COLO668 (cell line): Measurements from ENCODE around the gene HNRNPC.
"Not testable (repeated sequence)": the region's sequence is repeated elsewhere in the genome, so short reads cannot be mapped to it uniquely, and the experiment has no call there.

ENCODE experiments used
- DNase-seq: peaks from one replicate; lab custom pipeline; 2025; ENCODE audit not compliant: unreplicated experiment; lab: John Stamatoyannopoulos, UW

HNRNPC gene

GRCh38 chr14:21248338-21248737 is 20.9 kb downstream of the HNRNPC start:
- DNase-seq: no peak

- no peak for DNase-seq
These were observed 23.4 kb downstream of the HNRNPC start for GRCh38 chr14:21245813-21246212.

GRCh38 chr14:21244544-21244943 is 24.7 kb downstream of the HNRNPC start:
- DNase-seq: no peak

- no peak for DNase-seq
These were observed 27.9 kb downstream of the HNRNPC start for GRCh38 chr14:21241218-21241819.

- DNase-seq: no peak
These were observed 28.8 kb downstream of the HNRNPC start for GRCh38 chr14:21240417-21240816.

GRCh38 chr14:21238823-21239518 is 30.3 kb downstream of the HNRNPC start:
- no peak for DNase-seq

GRCh38 chr14:21236948-21237797 is 32.1 kb downstream of the HNRNPC start:
- DNase-seq: no peak

- DNase-seq: no peak
These were observed 35.1 kb downstream of the HNRNPC start for GRCh38 chr14:21234112-21234511.

- no peak for DNase-seq
These were observed 35.7 kb downstream of the HNRNPC start for GRCh38 chr14:21233457-21234076.

- no peak for DNase-seq
These were observed 38.1 kb downstream of the HNRNPC start for GRCh38 chr14:21231020-21231652.

- DNase-seq: no peak
These were observed 39.4 kb downstream of the HNRNPC start for GRCh38 chr14:21229821-21230220.

GRCh38 chr14:21227981-21228380 is 41.3 kb downstream of the HNRNPC start:
- DNase-seq: no peak

GRCh38 chr14:21227150-21227549 is 42.1 kb downstream of the HNRNPC start:
- no peak for DNase-seq

- no peak for DNase-seq
These were observed 42.8 kb downstream of the HNRNPC start for GRCh38 chr14:21226467-21226866.

GRCh38 chr14:21225164-21225563 is 44.1 kb downstream of the HNRNPC start:
- not testable (repeated sequence) for DNase-seq

- DNase-seq: no peak
These were observed 48.3 kb downstream of the HNRNPC start for GRCh38 chr14:21220874-21221477.

GRCh38 chr14:21219561-21220111 is 49.6 kb downstream of the HNRNPC start:
- no peak for DNase-seq

GRCh38 chr14:21219120-21219519 is 50.1 kb downstream of the HNRNPC start:
- DNase-seq: no peak

- no peak for DNase-seq
These were observed 53.4 kb downstream of the HNRNPC start for GRCh38 chr14:21215879-21216251.

- no peak for DNase-seq
These were observed 53.9 kb downstream of the HNRNPC start for GRCh38 chr14:21215130-21215878.
